Naive thymus-derived CD8-positive, alpha-beta T cell (primary cell): ENCODE measurements around the gene EMP2. TPM values are rescaled to one million over a fixed set of nuclear protein-coding genes. Genes with fewer than 3 reads are reported as not detected.

Experiments
- polyA plus RNA-seq, 3 donors: library from polyadenylated mRNA; unstranded; fragments of 300-500 nt; fragmentation: Illumina TruSeq; gene quantifications; one replicate each; pipeline ENCODE4 v1.2.3, GENCODE V29; 2021
- total RNA-seq, 8 experiments: library from RNA in 2 of 8; stranded (reverse) in 2 of 8; gene quantifications; one replicate each; pipeline ENCODE4 v1.2.3 and lab custom pipeline; 2021 to 2026

Gene EMP2
- total and polyA plus RNA-seq, 5 experiments from 2014 or later = not detected

Other genes with a start within 250 kb of the EMP2 start
- gene ATF7IP2, start 194.5 kb downstream of the EMP2 start, total RNA-seq = 10 to 100 TPM; 87.6 to 89.9 TPM
- gene ATF7IP2, start 194.5 kb downstream of the EMP2 start, polyA plus RNA-seq = 100 to 1,000 TPM; 121 to 182 (median 175) TPM
- under 1 TPM in 1 of 2 experiments, not detected in 1; 0.68 TPM for gene TEKT5, start 114.3 kb upstream of the EMP2 start, total RNA-seq
- not detected for gene TEKT5, start 114.3 kb upstream of the EMP2 start, polyA plus RNA-seq
- 10 to 100 TPM; 27.3 to 29.7 TPM for gene NUBP1, start 163.2 kb upstream of the EMP2 start, total RNA-seq
- 10 to 100 TPM; 22.7 to 34.5 (median 30.0) TPM for gene NUBP1, start 163.2 kb upstream of the EMP2 start, polyA plus RNA-seq
- not detected for gene TVP23A, start 238.2 kb upstream of the EMP2 start, total RNA-seq
- under 1 TPM in 1 of 3 donors, not detected in 2; 0.06 TPM for gene TVP23A, start 238.2 kb upstream of the EMP2 start, polyA plus RNA-seq